ENCODE data around the gene RCAN2.

The RCAN2 gene

DNA sequence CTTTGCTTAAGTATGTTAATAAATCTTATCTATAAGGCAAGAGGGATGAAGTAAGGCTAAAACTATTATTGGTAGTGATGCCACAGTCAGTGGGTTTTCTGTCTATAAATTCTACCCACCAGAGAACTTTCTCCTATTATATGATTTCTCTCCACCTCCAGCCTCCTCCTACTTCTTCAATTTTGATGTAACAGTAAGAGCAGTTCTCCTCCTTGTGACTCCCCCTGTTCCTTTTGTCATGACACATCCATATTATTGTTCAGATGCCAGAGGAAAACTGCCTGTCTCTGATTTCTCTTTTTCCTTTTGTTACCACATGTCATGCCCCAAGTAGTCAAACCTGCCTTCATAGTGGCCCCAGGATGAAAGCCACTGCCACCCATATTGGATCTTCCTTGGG is 9.1 kb upstream of the RCAN2 start:
- in situ Hi-C loops (cut with MboI; ENCODE audit: low sequenced_read_pairs) = no loop called here

DNA sequence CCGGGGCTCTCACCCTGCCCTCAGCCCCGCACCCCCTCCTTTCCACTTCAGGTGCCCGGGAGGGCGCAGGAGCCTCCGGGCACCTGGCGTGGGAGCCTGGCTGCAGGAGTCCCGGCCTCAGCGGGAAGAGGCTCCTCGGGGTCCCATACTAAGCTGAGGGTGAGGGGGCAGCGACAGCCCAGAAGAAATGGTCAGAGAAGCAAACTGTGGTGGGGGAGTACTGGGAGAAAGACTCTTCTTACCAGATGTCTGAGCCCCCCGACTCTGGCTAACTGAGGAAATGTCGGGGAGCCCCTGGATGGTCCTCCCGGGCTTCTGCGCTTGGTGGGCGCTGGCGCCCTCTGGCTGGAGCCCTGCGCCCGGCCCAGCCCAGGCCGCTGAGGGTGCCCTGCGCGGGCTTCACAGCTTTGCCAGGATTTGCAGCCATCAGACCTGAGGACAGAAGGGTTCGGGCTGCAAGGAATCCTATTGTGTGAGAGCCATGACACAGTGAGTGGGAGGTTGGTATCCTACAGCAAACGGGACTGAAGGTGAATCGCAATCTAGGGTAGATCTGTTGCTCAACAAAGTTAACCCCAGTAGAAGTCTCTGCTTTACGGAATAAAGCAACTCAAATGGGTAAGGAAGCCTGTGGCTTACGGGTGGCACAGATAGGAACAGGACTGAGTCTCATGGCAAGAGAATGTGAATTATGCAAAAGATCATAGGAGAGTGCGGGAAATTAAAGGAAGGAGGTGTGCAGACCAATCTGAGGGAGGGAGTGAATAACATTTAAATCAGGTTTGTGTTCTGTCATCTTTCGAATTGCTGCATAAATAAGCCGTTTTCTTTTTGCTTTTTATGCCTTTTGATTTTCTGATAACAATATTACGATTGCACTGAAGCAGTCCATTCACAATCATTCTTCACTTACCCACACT is 639 bp upstream of the RCAN2 start:
- in situ Hi-C loops (cut with MboI; ENCODE audit: low sequenced_read_pairs) = no loop called here

DNA sequence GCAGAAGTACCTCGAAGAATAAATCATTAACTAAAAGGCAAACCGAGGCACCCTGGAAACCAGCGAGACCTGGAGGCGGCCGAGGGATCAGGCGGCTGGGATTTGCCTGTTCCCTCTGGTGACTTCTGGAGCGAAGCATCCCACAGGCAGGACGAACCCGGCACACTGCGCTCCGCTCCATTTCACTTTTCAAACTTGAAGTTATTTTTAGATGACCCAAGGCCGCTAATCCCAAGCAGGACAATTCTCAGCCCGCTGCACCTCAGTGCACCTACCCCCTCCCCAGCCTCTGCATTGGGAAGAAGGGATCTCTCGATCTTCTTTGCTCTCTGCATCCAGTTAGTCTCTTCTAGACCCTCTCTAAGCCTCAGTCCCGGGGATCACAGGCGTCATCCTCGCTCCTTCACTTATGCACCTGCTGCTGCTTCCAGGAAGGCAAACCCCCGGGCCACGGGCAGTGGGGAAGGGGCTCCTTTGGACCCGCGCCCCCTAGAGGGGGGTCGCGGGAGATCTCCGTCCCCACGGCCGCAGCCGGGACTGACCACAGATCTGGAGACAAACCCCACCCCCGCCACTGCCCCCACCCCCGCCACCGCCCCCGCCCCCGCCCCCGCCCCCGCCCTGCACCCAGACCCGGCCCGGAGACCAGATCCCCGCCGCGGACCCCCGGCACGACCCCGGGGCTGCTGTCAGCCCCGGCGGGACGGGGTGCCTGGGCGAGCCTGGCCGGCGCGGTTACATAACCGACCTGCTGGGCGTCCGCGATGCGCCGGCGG is 636 bp downstream of the RCAN2 start:
- in situ Hi-C loops (cut with MboI; ENCODE audit: low sequenced_read_pairs) = no loop called here

DNA sequence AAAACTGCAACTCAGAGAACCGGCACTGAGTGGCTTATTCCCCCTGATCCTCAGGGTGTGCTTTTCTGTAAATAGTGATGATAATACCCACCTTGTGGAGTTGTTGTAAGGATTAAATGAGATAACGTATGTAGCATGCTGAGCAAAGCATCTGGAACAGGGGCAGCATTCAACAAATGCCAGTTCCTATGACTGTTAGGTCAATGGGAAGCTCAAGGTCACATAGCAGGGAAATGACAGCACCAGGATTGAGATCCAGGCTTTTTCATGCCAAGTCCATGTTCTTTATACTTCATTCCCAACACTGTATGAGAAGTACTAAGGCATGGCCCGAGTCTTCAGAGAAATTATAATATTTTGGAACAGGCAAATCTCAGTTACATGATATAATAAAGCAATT is 5.1 kb downstream of the RCAN2 start:
- in situ Hi-C loops (cut with MboI; ENCODE audit: low sequenced_read_pairs) = no loop called here

DNA sequence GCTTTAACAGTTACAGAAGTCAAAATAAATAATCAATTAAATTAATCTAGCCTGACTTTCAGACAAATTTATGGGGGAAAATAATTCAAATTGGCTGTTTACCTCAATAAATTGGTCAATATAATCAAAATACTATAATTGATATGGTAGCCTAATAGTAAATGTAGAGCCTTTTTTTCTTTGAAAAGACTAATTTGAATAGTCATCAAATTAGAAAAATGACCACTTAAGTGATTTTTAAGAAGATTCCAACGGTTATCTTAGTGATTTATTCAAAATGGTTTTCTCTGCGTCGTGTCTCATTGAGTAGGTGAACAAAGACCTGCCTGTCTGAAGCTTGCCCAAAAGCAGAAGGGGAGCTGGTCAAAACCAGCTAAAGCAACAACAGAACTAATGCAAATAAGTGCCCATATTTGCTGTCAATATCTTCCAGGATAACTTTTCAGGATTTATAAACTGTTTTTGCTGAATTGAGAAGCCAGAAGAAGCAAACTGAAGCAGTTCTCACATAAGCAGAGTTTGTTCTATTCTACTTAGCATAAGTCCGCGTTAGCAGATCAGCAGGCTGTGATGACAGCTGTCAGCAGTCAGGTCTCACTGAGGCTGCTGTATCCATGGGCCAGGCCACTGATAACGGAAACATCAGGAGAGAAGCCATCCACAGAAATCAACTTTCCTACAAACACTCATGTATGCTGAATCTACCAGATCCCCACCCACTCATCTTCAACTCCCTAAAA is 7.0 kb downstream of the RCAN2 start:
- in situ Hi-C loops (cut with MboI; ENCODE audit: low sequenced_read_pairs) = no loop called here

DNA sequence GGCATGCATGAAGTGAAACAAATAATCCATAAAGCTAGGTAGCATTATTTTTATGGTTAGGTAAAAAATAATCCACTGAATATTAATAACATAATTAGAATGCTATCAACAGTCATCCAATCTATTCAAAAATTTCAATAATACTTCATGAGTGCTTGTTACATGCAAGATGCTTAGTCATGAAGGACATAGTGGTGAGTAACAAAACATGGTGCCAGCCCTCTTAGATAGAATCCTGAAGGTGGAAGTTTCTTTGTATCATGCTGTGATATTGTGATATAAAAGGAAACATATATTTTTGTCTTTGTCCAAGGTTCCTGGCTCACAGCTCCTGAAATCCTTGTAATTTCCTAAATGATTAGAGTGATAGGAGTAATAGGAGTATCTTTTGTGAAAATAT is 14.9 kb downstream of the RCAN2 start:
- in situ Hi-C loops (cut with MboI; ENCODE audit: low sequenced_read_pairs) = no loop called here

DNA sequence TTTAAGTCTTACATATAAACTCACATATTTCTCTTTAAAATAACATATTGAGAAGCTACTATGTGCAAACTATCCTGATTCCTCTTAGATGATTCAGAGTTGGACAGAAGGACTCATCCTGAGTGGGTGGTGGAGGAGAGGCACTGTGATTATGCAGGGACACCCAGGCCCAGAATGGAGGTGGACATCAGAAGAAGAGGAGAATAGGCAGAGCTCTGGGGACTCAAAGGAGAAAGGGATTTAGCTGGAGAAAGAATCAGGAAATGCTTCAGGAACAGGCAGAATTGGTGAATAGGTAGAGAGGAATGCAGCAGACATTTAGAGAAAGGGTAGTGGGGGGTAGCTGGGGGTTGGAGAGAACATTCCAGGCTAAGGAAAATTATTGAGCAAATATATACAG is 17.4 kb downstream of the RCAN2 start:
- in situ Hi-C loops (cut with MboI; ENCODE audit: low sequenced_read_pairs) = no loop called here

DNA sequence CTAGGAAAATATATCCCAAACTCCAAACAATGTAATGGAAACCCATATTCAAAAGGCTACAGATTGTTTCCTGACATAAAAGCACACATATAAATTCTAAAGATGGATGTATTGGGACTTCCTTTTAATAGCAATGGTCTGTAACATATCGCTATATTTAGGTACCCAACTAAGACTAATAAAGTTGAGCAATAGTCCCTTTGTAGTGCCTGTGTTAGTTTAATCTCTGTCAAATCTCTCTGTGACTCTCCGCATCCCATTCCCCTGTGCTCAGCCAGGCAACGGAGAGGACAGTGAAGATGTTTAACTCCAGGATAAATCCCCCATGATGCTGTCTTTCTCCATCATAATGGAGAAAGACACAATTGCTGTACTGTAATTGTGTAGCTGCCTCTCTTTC is 19.0 kb downstream of the RCAN2 start:
- in situ Hi-C loops (cut with MboI; ENCODE audit: low sequenced_read_pairs) = no loop called here

DNA sequence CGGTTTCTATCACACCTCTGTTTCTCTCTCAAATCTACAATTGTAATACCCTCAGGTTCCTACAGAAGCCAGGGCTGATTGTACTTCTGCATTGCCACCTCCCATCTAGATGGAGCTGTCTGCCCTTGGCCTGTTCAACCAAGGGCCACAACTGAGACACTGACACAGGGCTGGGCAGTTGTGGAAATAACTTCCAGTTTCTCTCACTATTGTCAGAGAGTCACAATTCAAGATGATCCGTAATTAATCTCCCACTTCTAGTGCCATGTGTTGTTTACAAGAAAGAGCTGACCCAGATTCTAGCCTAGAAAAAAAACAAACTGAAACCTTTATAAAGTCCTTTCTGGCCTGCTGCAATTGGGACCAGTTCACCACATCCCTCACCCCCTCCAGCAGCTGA is 22.2 kb downstream of the RCAN2 start:
- in situ Hi-C loops (cut with MboI; ENCODE audit: low sequenced_read_pairs) = no loop called here

DNA sequence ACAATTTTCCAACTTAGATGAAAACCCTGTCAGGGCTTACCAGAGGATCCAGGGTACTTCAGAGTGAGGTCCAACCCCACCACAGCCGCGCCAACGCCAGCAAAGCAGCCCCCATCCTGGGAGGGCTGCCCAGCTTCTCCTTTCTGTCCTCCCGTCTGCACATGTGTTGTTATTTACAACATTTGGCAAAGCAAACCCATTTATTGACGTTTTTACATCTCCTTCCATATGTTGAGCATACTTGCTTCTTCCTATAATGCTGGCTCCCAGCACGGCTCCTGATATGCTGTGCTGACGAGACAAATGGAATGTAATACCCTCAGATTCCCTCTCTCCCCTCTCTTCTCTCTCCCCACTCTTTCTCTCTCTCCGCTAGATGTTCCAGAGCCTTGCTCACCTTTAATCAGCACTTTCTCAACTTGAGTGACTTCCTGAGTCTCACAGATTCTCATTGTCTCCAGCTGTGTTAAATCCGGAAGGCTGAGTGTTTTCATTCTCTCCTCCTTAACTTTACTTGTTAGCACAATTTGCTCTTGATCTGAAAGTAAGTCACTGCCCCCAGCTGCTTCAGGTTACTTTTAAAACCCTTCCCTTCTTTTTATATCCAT is 22.7 kb downstream of the RCAN2 start:
- in situ Hi-C loops (cut with MboI; ENCODE audit: low sequenced_read_pairs) = no loop called here

DNA sequence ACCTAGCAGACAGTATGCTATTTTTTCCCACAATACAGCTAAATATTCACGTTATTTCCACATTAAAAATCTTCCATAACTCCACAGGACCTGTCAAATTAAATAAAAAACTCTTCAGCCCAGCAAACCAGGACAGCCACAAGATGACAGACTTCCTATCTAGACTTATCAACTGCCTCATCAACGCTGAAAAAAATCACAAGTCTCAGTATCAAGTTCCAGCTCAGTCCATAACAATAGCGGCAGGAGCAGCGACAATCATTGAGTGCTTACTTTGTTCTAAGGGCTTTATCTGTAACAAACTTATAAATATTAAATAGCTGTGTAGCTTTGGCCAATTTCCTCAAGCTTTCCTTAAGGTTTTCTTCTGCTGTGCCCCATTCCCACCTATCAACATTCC is 24.7 kb downstream of the RCAN2 start:
- in situ Hi-C loops (cut with MboI; ENCODE audit: low sequenced_read_pairs) = no loop called here

DNA sequence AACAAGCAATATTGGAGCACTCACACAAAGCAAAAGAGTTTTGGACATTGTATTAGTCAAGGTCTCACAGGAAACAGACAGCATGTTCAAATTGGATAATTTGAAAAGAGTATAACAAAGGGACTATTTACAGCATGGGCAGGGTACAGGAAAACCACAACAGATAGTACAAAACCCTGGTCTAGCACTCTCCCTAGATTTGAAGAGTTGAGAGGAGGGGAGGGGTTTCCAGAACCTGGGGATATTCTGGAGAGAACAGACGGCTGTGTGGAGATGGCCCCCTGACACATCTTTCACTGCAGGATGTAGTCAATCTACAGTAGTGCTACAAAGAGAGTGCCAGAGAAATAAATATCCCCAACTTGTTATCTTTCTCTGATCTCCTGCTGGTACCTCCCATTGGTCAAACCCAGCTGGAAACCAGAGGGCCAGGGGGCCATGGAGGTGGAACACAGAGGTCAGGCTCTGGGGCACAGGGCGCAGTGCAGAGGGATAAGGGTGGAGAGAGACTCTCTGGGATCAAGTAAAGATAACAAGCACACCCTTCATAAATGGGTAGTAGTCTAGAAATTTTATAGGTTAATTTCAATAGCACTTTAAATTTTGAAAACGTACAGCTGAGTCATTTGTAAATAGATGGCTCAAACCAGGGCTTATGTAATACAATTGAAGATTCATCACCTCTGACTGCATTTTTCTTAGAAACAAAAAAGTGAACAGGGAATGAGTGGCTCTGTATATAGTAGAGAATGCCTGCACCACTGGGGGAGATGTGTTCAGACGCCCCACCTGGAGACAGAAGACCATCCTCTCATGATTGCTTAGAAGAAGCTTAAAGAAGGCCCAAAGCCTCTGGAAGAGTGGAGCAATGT is 25.7 kb downstream of the RCAN2 start:
- in situ Hi-C loops (cut with MboI; ENCODE audit: low sequenced_read_pairs) = no loop called here

DNA sequence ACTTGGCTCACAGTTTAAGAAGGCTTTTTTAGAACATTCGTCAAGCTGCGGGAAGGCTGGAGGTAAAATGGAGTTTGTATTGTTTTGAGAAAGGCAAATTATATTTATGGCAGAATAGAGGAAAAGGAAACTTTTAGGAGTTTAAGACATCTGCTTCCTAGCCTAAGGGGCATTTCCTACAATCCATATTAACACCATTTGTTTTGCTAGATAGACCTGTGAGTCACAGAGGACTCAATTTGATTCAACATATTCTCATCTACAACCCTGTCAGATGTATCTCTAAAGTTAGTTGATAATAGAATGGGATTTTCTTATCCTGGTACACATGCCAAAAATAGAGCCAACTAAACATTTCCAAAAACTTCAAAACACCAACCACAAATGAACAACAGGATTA is 35.0 kb downstream of the RCAN2 start:
- in situ Hi-C loops (cut with MboI; ENCODE audit: low sequenced_read_pairs) = no loop called here

DNA sequence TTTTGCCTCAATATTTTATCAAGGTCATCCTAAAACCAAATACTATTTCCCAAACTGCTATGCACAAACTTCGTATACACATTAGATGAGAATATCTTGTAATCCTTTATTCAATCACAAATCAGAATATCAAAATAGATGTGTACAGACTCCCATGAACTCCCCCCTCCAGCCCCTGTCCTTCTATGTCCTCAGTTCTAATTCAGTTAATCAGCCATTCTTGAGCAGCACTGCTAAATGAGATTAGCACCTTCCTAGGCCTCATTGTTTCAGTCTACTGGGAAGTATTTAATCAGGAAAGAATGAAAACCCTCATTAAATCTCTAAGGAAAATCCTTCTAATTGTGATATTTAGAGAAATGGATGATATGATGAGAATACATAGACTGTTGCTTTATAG is 36.6 kb downstream of the RCAN2 start:
- in situ Hi-C loops (cut with MboI; ENCODE audit: low sequenced_read_pairs) = no loop called here

DNA sequence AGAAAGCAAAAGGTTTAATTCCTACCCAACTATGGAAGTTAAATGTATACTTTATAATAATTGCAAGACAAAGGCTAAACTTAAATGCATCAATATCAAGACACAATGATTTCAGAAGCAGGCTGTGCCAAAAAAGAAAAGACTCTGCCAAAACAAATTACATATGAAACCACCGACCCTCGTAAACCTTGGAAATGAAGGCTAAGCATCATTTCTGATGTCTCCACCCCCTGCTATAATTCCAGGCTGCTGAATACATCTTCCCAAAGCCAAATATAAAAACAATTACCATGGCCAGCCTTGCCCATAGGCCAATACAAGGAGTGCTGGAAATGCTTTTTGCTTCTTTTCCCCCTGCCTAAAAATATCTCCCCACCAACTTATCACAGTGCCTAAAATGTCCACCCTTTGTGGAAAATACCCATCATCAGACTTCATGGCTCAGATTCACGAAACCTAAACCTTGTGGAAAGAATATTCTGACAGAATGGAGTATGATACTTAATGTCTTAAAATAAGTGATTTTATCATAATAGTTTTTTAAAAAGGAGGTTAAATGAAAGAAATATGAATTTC is 37.4 kb downstream of the RCAN2 start:
- in situ Hi-C loops (cut with MboI; ENCODE audit: low sequenced_read_pairs) = no loop called here

DNA sequence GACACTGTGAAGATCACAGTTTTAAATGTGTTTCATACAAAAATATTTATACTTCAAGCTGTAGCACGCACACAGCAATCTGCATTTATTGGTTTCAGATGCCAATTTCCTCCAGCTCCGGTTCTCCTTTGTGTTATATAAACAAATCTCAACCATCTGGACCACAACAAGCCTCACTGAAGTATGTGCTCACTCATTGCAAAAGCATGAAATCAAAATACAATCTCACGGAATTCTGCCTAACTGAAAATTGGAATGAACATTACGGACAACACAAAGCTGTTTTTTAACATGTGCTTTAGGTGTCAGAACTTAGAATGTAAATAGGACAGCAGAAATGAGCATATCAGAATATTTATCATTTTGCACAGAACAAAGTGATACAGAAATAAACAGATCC is 38.0 kb downstream of the RCAN2 start:
- in situ Hi-C loops (cut with MboI; ENCODE audit: low sequenced_read_pairs) = no loop called here

DNA sequence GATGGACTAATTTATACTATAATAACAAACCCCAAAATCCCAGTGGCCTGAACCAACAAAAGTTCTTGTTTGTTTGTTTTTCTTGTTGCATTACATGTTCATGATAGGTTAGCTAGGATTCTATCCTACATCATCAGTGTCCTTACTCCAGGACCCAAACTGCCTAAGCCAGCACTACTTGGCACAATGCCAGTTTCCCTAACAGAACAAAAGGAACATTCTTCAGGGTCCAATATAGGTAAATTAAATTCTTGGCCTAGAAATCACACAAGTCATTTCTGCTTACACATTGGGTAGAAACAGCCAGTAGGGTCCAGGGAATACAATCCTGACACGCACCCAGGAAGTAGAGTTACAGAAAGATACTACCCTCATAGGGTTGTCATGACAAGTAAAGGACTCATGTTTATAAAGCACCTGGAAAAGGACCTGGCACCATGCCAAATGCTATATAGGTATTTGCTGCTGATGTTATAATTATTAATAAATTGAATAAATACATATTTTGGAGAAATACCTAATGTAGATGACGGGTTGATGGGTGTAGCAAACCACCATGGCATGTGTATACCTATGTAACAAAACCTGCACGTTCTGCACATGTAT is 38.8 kb downstream of the RCAN2 start:
- in situ Hi-C loops (cut with MboI; ENCODE audit: low sequenced_read_pairs) = no loop called here

DNA sequence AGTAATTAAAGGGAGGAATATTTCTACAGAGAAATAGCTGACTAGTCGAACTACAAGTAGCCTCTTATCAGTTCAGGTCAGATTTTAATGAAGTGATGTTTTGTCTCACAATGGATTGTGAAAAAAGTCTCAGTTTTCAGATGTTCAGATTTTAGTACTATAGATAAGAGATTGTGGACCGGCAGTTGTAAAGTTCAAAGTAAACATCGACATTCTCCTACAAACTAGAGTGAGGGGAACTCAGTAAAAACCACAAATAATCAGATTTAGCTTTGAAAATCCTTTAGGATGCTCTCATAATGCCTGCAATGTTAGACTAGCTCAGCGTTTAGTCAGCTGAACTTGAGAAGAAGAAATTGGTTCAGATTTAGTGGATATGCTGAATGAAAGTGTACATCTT is 39.9 kb downstream of the RCAN2 start:
- in situ Hi-C loops (cut with MboI; ENCODE audit: low sequenced_read_pairs) = no loop called here

DNA sequence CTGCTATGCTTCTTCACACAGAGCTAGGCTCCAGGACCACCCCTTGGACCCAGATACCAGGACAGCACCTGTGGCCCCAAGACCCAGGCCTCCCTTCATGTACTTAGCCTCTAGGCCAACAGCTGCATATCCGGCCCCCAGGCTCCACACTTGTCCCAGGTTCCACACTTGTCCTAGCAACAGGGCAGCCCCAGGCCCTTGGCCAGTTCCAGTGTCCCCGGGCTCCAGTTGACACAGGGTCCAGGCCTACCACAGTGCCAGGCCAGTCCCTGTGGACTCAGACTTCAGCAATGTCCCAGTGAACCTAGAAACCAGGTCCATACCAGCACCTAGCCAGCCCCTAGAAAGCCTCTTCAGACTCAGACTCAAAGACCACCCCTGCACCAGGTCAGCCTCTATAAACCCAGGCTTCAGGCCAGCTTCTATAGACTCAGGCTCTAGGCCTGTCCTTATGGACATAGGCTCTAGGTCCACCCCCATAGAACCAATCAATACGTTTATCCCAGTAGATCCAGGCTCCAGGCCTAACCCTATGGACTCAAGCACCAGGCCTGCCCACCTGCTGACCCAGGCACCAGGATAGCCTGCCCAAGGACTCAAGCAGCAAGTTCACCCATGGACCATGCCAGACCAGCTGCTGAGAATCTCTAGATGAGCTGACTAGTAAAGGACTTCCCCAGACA is 46.3 kb downstream of the RCAN2 start:
- in situ Hi-C loops (cut with MboI; ENCODE audit: low sequenced_read_pairs) = no loop called here
